H1 (cell line): ENCODE measurements around the gene MLN. TPM values are rescaled to one million over a fixed set of nuclear protein-coding genes. Genes with fewer than 3 reads are reported as not detected.
A peak's percentile ranks its signal among the peaks of the same experiment; 100 is the strongest.

Experiments used
- CTCF ChIA-PET: fragments of 300-600 bp; sonication (Branson Sonifier 250); formaldehyde crosslinking; loops from one replicate; lab custom pipeline; 2021; ENCODE audit not compliant: partially characterized antibody; lab: Charles Lee
- POLR2A ChIA-PET: fragments of 300-600 bp; sonication (Branson Sonifier 250); formaldehyde crosslinking; loops from one replicate; lab custom pipeline; 2021; ENCODE audit warnings: inconsistent platforms; ENCODE audit not compliant: partially characterized antibody; lab: Charles Lee
- DNase-seq, 2 experiments: peaks; one replicate each; pipeline versions ENCODE4 v3.0.0 to v3.0.0-alpha.2; 2010 to 2022; ENCODE audit warnings: low spot score in 2 of 2, low read depth in 1 of 2, mixed read lengths in 1 of 2
- FAIRE-seq: peaks from 2 replicates; lab custom pipeline; 2011; peaks lifted over from hg19 to GRCh38; lab: Jason Lieb, UNC
- H2AFZ ChIP-seq: 2 replicates; pipeline ENCODE4 v1.8.1; 2012; ENCODE audit warnings: low read length, inconsistent platforms
- H2AK5ac ChIP-seq: 2 replicates; pipeline ENCODE4 v1.6.1; 2013; ENCODE audit warnings: low read depth, low read length
- H2BK120ac ChIP-seq: replicated peaks from 2 replicates; pipeline ENCODE3; 2013; ENCODE audit warnings: low read depth, low read length, inconsistent platforms
- H2BK12ac ChIP-seq: 2 replicates; pipeline ENCODE4 v1.6.1; 2013; ENCODE audit warnings: low read depth, low read length
- H2BK15ac ChIP-seq: 2 replicates; pipeline ENCODE4 v1.6.1; 2013; ENCODE audit warnings: low read length
- H2BK20ac ChIP-seq: 2 replicates; pipeline ENCODE4 v1.6.1; 2013; ENCODE audit warnings: low read length
- H2BK5ac ChIP-seq: 2 replicates; pipeline ENCODE4 v1.6.1; 2013; ENCODE audit warnings: low read depth, low read length
- H3K14ac ChIP-seq: 2 replicates; pipeline ENCODE4 v1.6.1; 2013; ENCODE audit warnings: inconsistent platforms; ENCODE audit not compliant: insufficient read length
- H3K18ac ChIP-seq: 2 replicates; pipeline ENCODE4 v1.6.1; 2013; ENCODE audit warnings: low read length; ENCODE audit errors: extremely low read depth
- H3K23ac ChIP-seq: 2 replicates; pipeline ENCODE4 v1.6.1; 2013; ENCODE audit warnings: inconsistent platforms; ENCODE audit not compliant: insufficient read length
- H3K23me2 ChIP-seq: 2 replicates; pipeline ENCODE4 v1.6.1; 2013; ENCODE audit warnings: low read depth, low read length
- H3K27ac ChIP-seq: 2 replicates; pipeline ENCODE4 v1.6.1; 2011; ENCODE audit warnings: low read depth, low read length, inconsistent platforms
- H3K27me3 ChIP-seq, 4 experiments: replicated peaks in 1 of 4; 1 replicate in 1 of 4; 2 replicates in 3 of 4; pipeline versions ENCODE4 v1.6.1 to v1.8.1; 2011 to 2013; ENCODE audit warnings: low read length in 3 of 4, mild to moderate bottlenecking in 3 of 4, inconsistent platforms in 2 of 4, mixed read lengths in 2 of 4, moderate library complexity in 1 of 4; ENCODE audit not compliant: control insufficient read depth in 3 of 4, insufficient read depth in 3 of 4; ENCODE audit errors: extremely low read depth in 1 of 4
- H3K36me3 ChIP-seq, 4 experiments: 2 replicates each; pipeline versions ENCODE4 v1.6.1 to v1.8.1; 2011 to 2013; ENCODE audit warnings: mild to moderate bottlenecking in 4 of 4, low read length in 3 of 4, moderate library complexity in 2 of 4, control low read depth in 1 of 4, inconsistent platforms in 1 of 4; ENCODE audit not compliant: insufficient read depth in 4 of 4, control insufficient read depth in 2 of 4
- H3K4ac ChIP-seq: replicated peaks from 2 replicates; pipeline ENCODE3; 2013; ENCODE audit warnings: low read length, low read depth, mixed read lengths, inconsistent platforms; ENCODE audit not compliant: insufficient read length
- H3K4me1 ChIP-seq, 4 experiments: replicated peaks in 1 of 4; 1 replicate in 1 of 4; 2 replicates in 3 of 4; pipeline versions ENCODE4 v1.6.1 to v1.8.1; 2011 to 2013; ENCODE audit warnings: low read length in 3 of 4, inconsistent platforms in 2 of 4, mixed read lengths in 1 of 4; ENCODE audit not compliant: insufficient read depth in 4 of 4, control insufficient read depth in 3 of 4
- H3K4me2 ChIP-seq, 2 experiments: 2 replicates each; pipeline versions ENCODE4 v1.6.1 to v1.8.1; 2011 to 2013; ENCODE audit warnings: low read depth in 2 of 2, low read length in 2 of 2, control low read depth in 1 of 2, inconsistent platforms in 1 of 2, mild to moderate bottlenecking in 1 of 2; ENCODE audit not compliant: insufficient read depth in 1 of 2
- H3K4me3 ChIP-seq, 4 experiments: fragments of 200-600, 300-600 bp in 1 of 4; sonication (generic), shearing (Covaris generic), sonication (Bioruptor Twin) in 1 of 4; 2 replicates each; pipeline versions ENCODE4 v1.5.1 to v1.8.1; 2011 to 2016; ENCODE audit warnings: low read length in 4 of 4, low read depth in 3 of 4, control low read depth in 2 of 4, inconsistent platforms in 2 of 4, mild to moderate bottlenecking in 2 of 4, mixed read lengths in 1 of 4, moderate library complexity in 1 of 4; ENCODE audit not compliant: insufficient read depth in 2 of 4; ENCODE audit errors: extremely low read depth in 1 of 4
- H3K56ac ChIP-seq: replicated peaks from 2 replicates; pipeline ENCODE3; 2013; ENCODE audit warnings: low read depth, mild to moderate bottlenecking, mixed read lengths, low read length, inconsistent platforms; ENCODE audit not compliant: insufficient read length
- H3K79me1 ChIP-seq: 2 replicates; pipeline ENCODE4 v1.6.1; 2013; ENCODE audit warnings: low read depth, low read length, control low read depth
- H3K79me2 ChIP-seq, 2 experiments: 2 replicates each; pipeline versions ENCODE4 v1.6.1 to v1.8.1; 2012 to 2013; ENCODE audit warnings: low read length in 2 of 2, mild to moderate bottlenecking in 2 of 2, inconsistent platforms in 1 of 2; ENCODE audit not compliant: insufficient read depth in 2 of 2, control insufficient read depth in 1 of 2
- H3K9ac ChIP-seq, 4 experiments: replicated peaks in 1 of 4; 1 replicate in 1 of 4; 2 replicates in 3 of 4; pipeline versions ENCODE4 v1.6.1 to v1.8.1; 2011 to 2013; ENCODE audit warnings: low read depth in 3 of 4, low read length in 3 of 4, control low read depth in 2 of 4, mild to moderate bottlenecking in 2 of 4, moderate library complexity in 2 of 4, inconsistent platforms in 1 of 4; ENCODE audit errors: extremely low read depth in 1 of 4
- H3K9me3 ChIP-seq, 2 experiments: 2 replicates each; pipeline versions ENCODE4 v1.6.1 to v1.8.1; 2012 to 2013; ENCODE audit warnings: mild to moderate bottlenecking in 2 of 2, moderate library complexity in 2 of 2, control low read depth in 1 of 2, inconsistent platforms in 1 of 2, low read depth in 1 of 2, low read length in 1 of 2, mixed read lengths in 1 of 2; ENCODE audit not compliant: insufficient read depth in 2 of 2
- H4K20me1 ChIP-seq, 2 experiments: replicated peaks in 1 of 2; 2 replicates each; pipeline versions ENCODE3 to v1.8.1; 2011 to 2013; ENCODE audit warnings: inconsistent platforms in 2 of 2, low read length in 2 of 2, mild to moderate bottlenecking in 1 of 2; ENCODE audit not compliant: insufficient read depth in 2 of 2, control insufficient read depth in 1 of 2
- H4K5ac ChIP-seq: 2 replicates; pipeline ENCODE4 v1.6.1; 2013; ENCODE audit warnings: low read length, low read depth, mixed read lengths, inconsistent platforms; ENCODE audit not compliant: insufficient read length
- H4K8ac ChIP-seq: 2 replicates; pipeline ENCODE4 v1.8.0; 2013; ENCODE audit warnings: mild to moderate bottlenecking, moderate library complexity, low read length, inconsistent platforms; ENCODE audit not compliant: insufficient read depth; ENCODE audit errors: extremely low read depth
- H4K91ac ChIP-seq: replicated peaks from 2 replicates; pipeline ENCODE3; 2013; ENCODE audit warnings: low read length, mixed read lengths, inconsistent platforms; ENCODE audit not compliant: insufficient read length
- BCL11A ChIP-seq, 2 experiments: IDR thresholded peaks; one replicate each; pipeline ENCODE4 v1.6.1; 2011; ENCODE audit warnings: low read depth in 2 of 2, low read length in 2 of 2, mild to moderate bottlenecking in 2 of 2
- EGR1 ChIP-seq: IDR thresholded peaks from 2 replicates; pipeline ENCODE4 v1.6.1; 2011; ENCODE audit warnings: low read depth, low read length, borderline replicate concordance
- EP300 ChIP-seq, 2 experiments: IDR thresholded peaks; 1 replicate in 1 of 2; 2 replicates in 1 of 2; pipeline ENCODE4 v1.6.1; 2011 to 2012; ENCODE audit warnings: low read depth in 2 of 2, low read length in 2 of 2, mild to moderate bottlenecking in 2 of 2, borderline replicate concordance in 1 of 2, inconsistent platforms in 1 of 2, moderate library complexity in 1 of 2
- FOSL1 ChIP-seq: IDR thresholded peaks from 2 replicates; pipeline ENCODE4 v1.6.1; 2011; ENCODE audit warnings: mild to moderate bottlenecking, low read depth, low read length, moderate library complexity; ENCODE audit not compliant: insufficient read depth
- HDAC2 ChIP-seq, 2 experiments: fragments of 300-600 bp in 1 of 2; sonication (generic) in 1 of 2; IDR thresholded peaks; 2 replicates each; pipeline ENCODE4 v1.6.1; 2011 to 2012; ENCODE audit warnings: low read depth in 2 of 2, low read length in 2 of 2, mild to moderate bottlenecking in 2 of 2, moderate library complexity in 2 of 2, borderline replicate concordance in 1 of 2, inconsistent platforms in 1 of 2
- KDM4A ChIP-seq: IDR thresholded peaks from one replicate; pipeline ENCODE4 v1.7.1; 2012; ENCODE audit warnings: low read depth, mild to moderate bottlenecking, moderate library complexity, low read length, inconsistent platforms; ENCODE audit not compliant: severe bottlenecking
- POLR2A ChIP-seq, 2 experiments: IDR thresholded peaks; 1 replicate in 1 of 2; 2 replicates in 1 of 2; pipeline ENCODE4 v1.6.1; 2011; ENCODE audit warnings: low read depth in 2 of 2, low read length in 2 of 2, mild to moderate bottlenecking in 2 of 2; ENCODE audit errors: control extremely low read depth in 1 of 2
- SUZ12 ChIP-seq: fragments of 200-600 bp; sonication (generic); IDR thresholded peaks from 2 replicates; pipeline ENCODE4 v1.6.1; 2012; ENCODE audit warnings: mild to moderate bottlenecking, inconsistent platforms, low read length, moderate library complexity, mixed read lengths
- TAF7 ChIP-seq: optimal IDR thresholded peaks from 2 replicates; pipeline ENCODE3; 2011; ENCODE audit warnings: low read depth, mild to moderate bottlenecking, inconsistent platforms, low read length, moderate library complexity, borderline replicate concordance
- ZNF274 ChIP-seq: IDR thresholded peaks from 2 replicates; pipeline ENCODE4 v1.7.0; 2012; ENCODE audit warnings: low read length, borderline replicate concordance; ENCODE audit errors: extremely low read depth
- WGBS, 2 experiments: shearing (Covaris generic) in 1 of 2; methylation state at CpG; one replicate each; pipeline versions ENCODE4 v1.1.6 to v1.1.7; 2013 to 2015; ENCODE audit warnings: low lambda C conversion rate in 2 of 2, mixed read lengths in 2 of 2, inconsistent platforms in 1 of 2, low coverage in 1 of 2, missing lambda C conversion rate in 1 of 2; ENCODE audit not compliant: insufficient replicate concordance in 2 of 2, insufficient coverage in 1 of 2, insufficient read length in 1 of 2; ENCODE audit errors: extremely low coverage in 1 of 2, missing lambda C conversion rate in 1 of 2; 5-methylcytosine and 5-hydroxymethylcytosine counted together
- long read RNA-seq, 2 experiments: library from RNA in 1 of 2; library from capped mRNA in 1 of 2; stranded (forward); transcript quantifications; one replicate each; pipeline ENCODE4 v2.0.0, GENCODE V29; 2021; ENCODE audit warnings: inconsistent platforms in 1 of 2
- polyA minus RNA-seq, 3 experiments: library from RNA; depleted of rRNA, polyadenylated mRNA; stranded (reverse); fragments of >200 nt; gene quantifications; 1 replicate in 2 of 3; 2 replicates in 1 of 3; pipeline ENCODE4 v1.2.3, GENCODE V29; 2011
- polyA plus RNA-seq, 7 experiments: library from polyadenylated mRNA; depleted of rRNA in 3 of 7; stranded (reverse) in 5 of 7; unstranded in 2 of 7; fragments of >200 nt in 5 of 7; fragments of 200-250 nt in 2 of 7; gene quantifications; 1 replicate in 5 of 7; 2 replicates in 1 of 7; 4 replicates in 1 of 7; pipeline versions ENCODE4 v1.2.1 to v1.2.3, GENCODE V29; 2011 to 2013; ENCODE audit warnings: missing spikeins in 2 of 7, mixed read lengths in 2 of 7
- total RNA-seq: library from RNA; stranded (reverse); fragmentation: NEBNext Ultra II Directional; extraction: Animal tissue kit (Norgen Biotek cat#: 25700); gene quantifications from 2 replicates; pipeline ENCODE4 v1.2.1, GENCODE V29; 2021

Gene MLN, protein sequence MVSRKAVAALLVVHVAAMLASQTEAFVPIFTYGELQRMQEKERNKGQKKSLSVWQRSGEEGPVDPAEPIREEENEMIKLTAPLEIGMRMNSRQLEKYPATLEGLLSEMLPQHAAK
- total RNA-seq (not detected in 2 replicates), polyA plus RNA-seq (2011; rRNA removed) (0.31 TPM in 1 of 2 replicates, not detected in the other), polyA minus RNA-seq (2011; rRNA and poly(A)+ RNA removed) (not detected in 2 replicates)
- polyA plus RNA-seq (2011; cell fraction: cytosol; rRNA removed) = not detected
- not detected for polyA plus RNA-seq (2011; cell fraction: nucleus; rRNA removed)
- polyA plus RNA-seq (2012, experiment 1 of 2) = not detected in 4 replicates
- not detected for polyA plus RNA-seq (2012, experiment 2 of 2)
- not detected for polyA plus RNA-seq (2013, experiment 1 of 2)
- polyA plus RNA-seq (2013, experiment 2 of 2) = not detected
- not detected for polyA minus RNA-seq (2011; cell fraction: cytosol; rRNA and poly(A)+ RNA removed)
- polyA minus RNA-seq (2011; cell fraction: nucleus; rRNA and poly(A)+ RNA removed) = not detected
- long read RNA-seq, experiment 1 = 0 reads
- long read RNA-seq, experiment 2 = 0 reads

DNA sequence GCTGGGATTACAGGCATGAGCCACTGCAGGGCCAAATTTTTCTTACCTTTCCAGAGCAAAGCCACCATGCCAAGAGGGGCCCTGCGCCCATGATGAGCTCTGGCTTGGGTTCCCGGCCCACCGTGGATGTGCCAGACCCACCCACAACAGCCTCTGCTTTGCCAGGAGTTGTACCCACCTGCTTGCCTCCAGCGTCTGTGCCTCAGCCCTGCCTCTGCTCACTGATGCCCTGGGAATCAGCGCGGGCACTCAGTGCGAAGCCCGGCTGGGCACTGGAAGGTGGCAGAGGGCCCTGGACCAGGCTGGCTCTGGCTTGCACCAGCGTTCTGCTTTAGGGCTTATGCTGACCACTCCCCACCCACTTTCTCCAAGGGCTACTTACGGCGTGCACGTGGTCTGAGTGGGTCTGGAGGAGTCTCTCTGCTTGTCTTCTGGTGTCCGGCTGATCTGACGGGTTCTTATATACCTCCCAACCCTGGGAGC lies at the start of gene MLN:
TSS of gene MLN (minus strand) at position 433 of the 483 bp plus-strand sequence. CDS start 2,840 bp downstream, outside the sequence.
- 92% methylated on average over 14 of the region's 14 CpGs; no CpG with 5 or more reads in 1 of the 2 experiments for WGBS, 2 experiments
- TF ChIP-seq TAF7 (no peak), POLR2A (IDR thresholded peaks at IDR 0.05; ENCODE audit: control extremely low read depth in 1 of 2, low read depth in 2 of 2, low read length in 2 of 2) (no peak), KDM4A (no peak), EP300 (IDR thresholded peaks at IDR 0.05; ENCODE audit: borderline replicate concordance in 1 of 2, low read depth in 2 of 2, low read length in 2 of 2) (no peak), SUZ12 (no peak), BCL11A (IDR thresholded peaks at IDR 0.05; ENCODE audit: low read depth in 2 of 2, low read length in 2 of 2) (no peak), EGR1 (no peak), ZNF274 (no peak), FOSL1 (no peak), HDAC2 (IDR thresholded peaks at IDR 0.05; ENCODE audit: borderline replicate concordance in 1 of 2, low read depth in 2 of 2, low read length in 2 of 2) (no peak)

More for the DNA sequence above, at the start of gene MLN:
- Histone ChIP-seq H2BK120ac (no peak within 1 kb of the TSS), H3K4ac (no peak within 1 kb of the TSS), H2AFZ (no peak within 1 kb of the TSS), H3K79me1 (no peaks in the 10 kb centered on the region), H2BK20ac (peak within 1 kb of the TSS; percentile 89), H2BK12ac (0 out of 2 replicates have a peak within 1 kb of the TSS, but pooled peaks have one; percentile 21), H3K27me3 (peaks cover 0 to 6% (median 1%) of the 10 kb centered on the region in 4 experiments; a peak in 3 of 7 replicates), H3K4me3 (no peak within 1 kb of the TSS), H3K4me1 (peaks cover under 1 to 16% (median 5%) of the 10 kb centered on the region in 4 experiments; a peak in 5 of 7 replicates), H2BK5ac (no peak within 1 kb of the TSS), H4K91ac (no peak within 1 kb of the TSS), H3K23me2 (no peaks in the 10 kb centered on the region), H2AK5ac (no peak within 1 kb of the TSS), H2BK15ac (peak within 1 kb of the TSS; percentile 66; the same call in 1 of the 2 replicates), H4K5ac (no peak within 1 kb of the TSS), H3K18ac (no peak within 1 kb of the TSS; the same call in 1 of the 2 replicates), H4K20me1 (no peaks in the 10 kb centered on the region), H3K27ac (no peak within 1 kb of the TSS), H3K9ac (no peak within 1 kb of the TSS), H3K36me3 (no peaks in the 10 kb centered on the region), H3K4me2 (no peak within 1 kb of the TSS), H3K56ac (no peak within 1 kb of the TSS), H3K23ac (no peak within 1 kb of the TSS), H3K9me3 (no peaks in the 10 kb centered on the region), H4K8ac (no peak within 1 kb of the TSS; the same call in 1 of the 2 replicates), H3K79me2 (no peaks in the 10 kb centered on the region), H3K14ac (no peak within 1 kb of the TSS)
- no peak for DNase-seq
- ChIA-PET POLR2A (interaction anchor here (2.0 kb wide), 1 partner anchor 10 kb away, joined by 6 read pairs; no protein-coding TSS in a partner anchor), CTCF (interaction anchor here (0.8 to 4.0 kb wide), 8 partner anchors 9 to 179 kb away, joined by 3 to 26 read pairs (median 4); no protein-coding TSS in a partner anchor)
- no peak for FAIRE-seq
